Lung (tissue), 12 donors: Measurements from ENCODE around the gene KCNAB2. TPM values are rescaled to one million over a fixed set of nuclear protein-coding genes. Genes with fewer than 3 reads are reported as not detected.

Source experiments
- ATAC-seq: fragments of 200-7000 bp; cut with Tn5 transposase; one replicate; pipeline ENCODE4 v1.9.1; 2020; ENCODE audit warnings: moderate number of reproducible peaks; ENCODE audit not compliant: insufficient read depth, low FRiP score
- DNase-seq, 3 donors: peaks; one replicate each; pipeline ENCODE4 v3.0.0-alpha.2; 2013 to 2017
- H3K27ac ChIP-seq, 2 donors: one replicate each; pipeline ENCODE4 v1.5.1; 2013; ENCODE audit warnings: mild to moderate bottlenecking in 2 of 2, moderate library complexity in 2 of 2, control low read depth in 1 of 2, inconsistent platforms in 1 of 2, low read depth in 1 of 2, low read length in 1 of 2
- H3K27me3 ChIP-seq, 3 donors: one replicate each; pipeline ENCODE4 v1.5.1; 2013; ENCODE audit warnings: low read length in 2 of 3; ENCODE audit not compliant: control insufficient read depth in 3 of 3, insufficient read depth in 3 of 3
- H3K36me3 ChIP-seq, 4 donors: one replicate each; pipeline ENCODE4 v1.5.1; 2013; ENCODE audit warnings: low read length in 4 of 4, mild to moderate bottlenecking in 1 of 4, moderate library complexity in 1 of 4; ENCODE audit not compliant: control insufficient read depth in 4 of 4, insufficient read depth in 4 of 4
- H3K4me1 ChIP-seq, 5 donors: one replicate each; pipeline ENCODE4 v1.5.1; 2013; ENCODE audit warnings: low read length in 5 of 5, mild to moderate bottlenecking in 2 of 5, moderate library complexity in 1 of 5; ENCODE audit not compliant: control insufficient read depth in 5 of 5, insufficient read depth in 5 of 5
- H3K4me3 ChIP-seq: one replicate; pipeline ENCODE4 v1.5.1; 2013; ENCODE audit warnings: mild to moderate bottlenecking, control low read depth, moderate library complexity
- H3K9ac ChIP-seq, 2 donors: one replicate each; pipeline ENCODE4 v1.5.1; 2013; ENCODE audit warnings: low read length in 2 of 2, control low read depth in 1 of 2; ENCODE audit not compliant: insufficient read depth in 1 of 2
- H3K9me3 ChIP-seq, 4 donors: one replicate each; pipeline ENCODE4 v1.5.1; 2013; ENCODE audit warnings: low read length in 3 of 4, mild to moderate bottlenecking in 1 of 4, moderate library complexity in 1 of 4; ENCODE audit not compliant: control insufficient read depth in 4 of 4, insufficient read depth in 3 of 4
- WGBS, 2 donors: extraction: QIAGEN DNeasy Blood & Tissue Kit; methylation state at CpG; one replicate each; pipeline ENCODE4 v1.1.7; 2013; 5-methylcytosine and 5-hydroxymethylcytosine counted together
- polyA plus RNA-seq, 2 donors: library from polyadenylated mRNA; stranded (reverse); fragments of 200-250 nt; gene quantifications; one replicate each; pipeline ENCODE4 v1.2.1, GENCODE V29; 2013
- total RNA-seq, 2 donors: library from RNA; depleted of rRNA in 1 of 2; stranded (reverse); fragments of >200 nt in 1 of 2; gene quantifications; one replicate each; pipeline ENCODE4 v1.2.1, GENCODE V29; 2014 to 2021
- TF ChIP-seq, protein P1 (sequence below): IDR thresholded peaks from 2 replicates; pipeline ENCODE4 v1.5.1; 2012; ENCODE audit warnings: mild to moderate bottlenecking; ENCODE audit errors: control extremely low read depth, extremely low read depth
- donor health status: control.
- donor health status: control.
- donor health status: Bipolar disorder and iron deficiency.
- donor health status: healthy.
- donor health status: DM: yes; HTN: yes; CAD: no.

Gene KCNAB2
- total and polyA plus RNA-seq, 4 donors, result 13.7 to 86.4 (median 45.5) TPM

DNA sequence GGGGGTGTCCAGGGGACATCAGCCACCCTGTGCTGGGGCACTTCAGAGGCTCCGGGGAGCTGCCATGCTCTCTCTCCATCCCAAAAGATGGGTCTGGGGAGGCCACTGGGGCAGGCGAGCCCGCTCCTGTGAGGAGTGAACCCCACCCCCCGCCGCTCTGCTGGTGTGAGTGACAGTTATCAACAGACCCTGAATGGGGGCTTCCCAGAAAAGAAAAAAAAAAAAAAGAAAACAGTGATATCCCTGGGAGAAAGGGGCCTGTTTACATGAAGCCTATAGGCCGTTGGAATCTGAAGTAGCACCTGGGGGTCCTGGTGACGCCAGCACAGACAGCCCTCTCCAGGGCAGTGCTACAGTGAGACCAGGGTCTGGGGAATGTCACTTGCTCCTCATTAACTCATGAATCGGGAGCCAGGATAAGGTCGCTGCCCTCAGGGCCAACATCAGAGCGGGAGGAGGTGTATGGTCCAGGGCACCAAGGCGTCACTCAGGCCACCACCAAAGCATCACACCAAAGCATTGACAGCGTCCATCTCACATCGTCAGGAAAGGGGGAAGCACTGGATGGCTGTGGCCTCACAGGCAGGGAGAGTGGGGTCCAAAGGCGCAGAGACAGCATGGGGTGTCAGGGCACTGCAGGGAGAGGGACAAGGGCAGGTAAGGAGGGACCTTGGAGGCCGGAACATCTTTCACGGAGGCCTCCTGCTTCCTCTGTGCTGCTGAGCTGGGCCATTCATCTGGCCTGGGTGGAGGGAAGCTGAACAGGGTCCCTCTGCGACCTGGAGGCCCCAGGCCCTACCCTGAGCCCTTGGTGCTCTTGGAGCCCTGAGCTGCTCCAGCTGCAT lies 45.0 kb upstream of the KCNAB2 start:
- TF ChIP-seq, protein P1, sequence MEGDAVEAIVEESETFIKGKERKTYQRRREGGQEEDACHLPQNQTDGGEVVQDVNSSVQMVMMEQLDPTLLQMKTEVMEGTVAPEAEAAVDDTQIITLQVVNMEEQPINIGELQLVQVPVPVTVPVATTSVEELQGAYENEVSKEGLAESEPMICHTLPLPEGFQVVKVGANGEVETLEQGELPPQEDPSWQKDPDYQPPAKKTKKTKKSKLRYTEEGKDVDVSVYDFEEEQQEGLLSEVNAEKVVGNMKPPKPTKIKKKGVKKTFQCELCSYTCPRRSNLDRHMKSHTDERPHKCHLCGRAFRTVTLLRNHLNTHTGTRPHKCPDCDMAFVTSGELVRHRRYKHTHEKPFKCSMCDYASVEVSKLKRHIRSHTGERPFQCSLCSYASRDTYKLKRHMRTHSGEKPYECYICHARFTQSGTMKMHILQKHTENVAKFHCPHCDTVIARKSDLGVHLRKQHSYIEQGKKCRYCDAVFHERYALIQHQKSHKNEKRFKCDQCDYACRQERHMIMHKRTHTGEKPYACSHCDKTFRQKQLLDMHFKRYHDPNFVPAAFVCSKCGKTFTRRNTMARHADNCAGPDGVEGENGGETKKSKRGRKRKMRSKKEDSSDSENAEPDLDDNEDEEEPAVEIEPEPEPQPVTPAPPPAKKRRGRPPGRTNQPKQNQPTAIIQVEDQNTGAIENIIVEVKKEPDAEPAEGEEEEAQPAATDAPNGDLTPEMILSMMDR, result no peak
- Histone ChIP-seq H3K4me3 (no peak overlapping the region), H3K27me3 (peaks cover 0 to 12% (median 0%) of the 10 kb centered on the region in 3 donors), H3K36me3 (no peaks in the 10 kb centered on the region), H3K4me1 (peaks cover 0 to 18% (median 0%) of the 10 kb centered on the region in 5 donors), H3K9ac (no peak overlapping the region), H3K27ac (no peak overlapping the region), H3K9me3 (no peaks in the 10 kb centered on the region)
- no peak for DNase-seq
- ATAC-seq, result no peak
- 88 to 92% methylated on average over 17 of the region's 17 CpGs for WGBS, 2 donors

- Histone ChIP-seq H3K27ac (peak overlapping the region in 1 of 2 donors; percentile 74), H3K4me1 (peaks cover 0 to 18% (median 0%) of the 10 kb centered on the region in 5 donors), H3K9ac (no peak overlapping the region), H3K4me3 (no peak overlapping the region), H3K27me3 (peaks cover 0 to 16% (median 0%) of the 10 kb centered on the region in 3 donors), H3K9me3 (no peaks in the 10 kb centered on the region), H3K36me3 (no peaks in the 10 kb centered on the region)
- 59 to 62% methylated on average over 13 of the region's 13 CpGs for WGBS, 2 donors
- DNase-seq (no peak), ATAC-seq (no peak)
- TF ChIP-seq, protein P1, result no peak
Measured at GRCh38 chr1:6001992-6002576, 43.6 kb upstream of the KCNAB2 start.

- peak overlapping the region in 1 of 2 donors; percentile 74 for H3K27ac ChIP-seq
- H3K36me3 ChIP-seq, result no peaks in the 10 kb centered on the region
- TF ChIP-seq, protein P1, result no peak
- no peak for DNase-seq
- ATAC-seq, result no peak
- no peak overlapping the region for H3K9ac ChIP-seq
- no peaks in the 10 kb centered on the region for H3K9me3 ChIP-seq
- peaks cover 0 to 20% (median 0%) of the 10 kb centered on the region in 3 donors for H3K27me3 ChIP-seq
- 71 to 74% methylated on average over 31 to 33 of the region's 33 CpGs for WGBS, 2 donors
- H3K4me3 ChIP-seq, result no peak overlapping the region
- peaks cover 0 to 18% (median 0%) of the 10 kb centered on the region in 5 donors for H3K4me1 ChIP-seq
Measured at GRCh38 chr1:6002714-6003501, 42.8 kb upstream of the KCNAB2 start.
